RWPE2 (cell line): ENCODE results near the gene HPSE2.

Source experiments
- ATAC-seq: fragments of 200-7000 bp; cut with Tn5 transposase; 3 replicates; pipeline ENCODE4 v1.9.1; 2021; ENCODE audit warnings: low read depth
- DNase-seq: peaks from one replicate; pipeline ENCODE4 v3.0.0-alpha.2; 2020; ENCODE audit warnings: low spot score
- H3K27ac ChIP-seq: fragments of 450-650 bp; 2 replicates; pipeline ENCODE4 v1.5.1; 2017; ENCODE audit warnings: mild to moderate bottlenecking; ENCODE audit not compliant: poor library complexity, severe bottlenecking
- H3K27me3 ChIP-seq: fragments of 250-450 bp; sonication (Bioruptor Pico); 2 replicates; pipeline ENCODE4 v1.5.1; 2021; ENCODE audit warnings: mild to moderate bottlenecking, moderate library complexity; ENCODE audit not compliant: insufficient read depth, poor library complexity, severe bottlenecking
- H3K36me3 ChIP-seq: fragments of 250-450 bp; sonication (Bioruptor Pico); 2 replicates; pipeline ENCODE4 v1.5.1; 2020; ENCODE audit warnings: low read depth, mild to moderate bottlenecking, moderate library complexity
- H3K4me1 ChIP-seq: fragments of 250-450 bp; sonication (Bioruptor Pico); 2 replicates; pipeline ENCODE4 v1.5.1; 2021; ENCODE audit warnings: mild to moderate bottlenecking, moderate library complexity; ENCODE audit not compliant: insufficient read depth, poor library complexity, severe bottlenecking
- H3K4me3 ChIP-seq: fragments of 250-450 bp; sonication (Bioruptor Pico); 2 replicates; pipeline ENCODE4 v1.5.1; 2021; ENCODE audit warnings: mild to moderate bottlenecking, moderate library complexity; ENCODE audit not compliant: severe bottlenecking
- H3K9me3 ChIP-seq: fragments of 250-450 bp; sonication (Bioruptor Pico); 2 replicates; pipeline ENCODE4 v1.5.1; 2021; ENCODE audit warnings: mild to moderate bottlenecking, moderate library complexity; ENCODE audit not compliant: severe bottlenecking
- TF ChIP-seq, protein P1 (sequence below): fragments of 450-650 bp; IDR thresholded peaks from one replicate; pipeline ENCODE4 v1.5.1; 2017; ENCODE audit warnings: mild to moderate bottlenecking, moderate library complexity; ENCODE audit not compliant: poor library complexity, severe bottlenecking

HPSE2 gene

DNA sequence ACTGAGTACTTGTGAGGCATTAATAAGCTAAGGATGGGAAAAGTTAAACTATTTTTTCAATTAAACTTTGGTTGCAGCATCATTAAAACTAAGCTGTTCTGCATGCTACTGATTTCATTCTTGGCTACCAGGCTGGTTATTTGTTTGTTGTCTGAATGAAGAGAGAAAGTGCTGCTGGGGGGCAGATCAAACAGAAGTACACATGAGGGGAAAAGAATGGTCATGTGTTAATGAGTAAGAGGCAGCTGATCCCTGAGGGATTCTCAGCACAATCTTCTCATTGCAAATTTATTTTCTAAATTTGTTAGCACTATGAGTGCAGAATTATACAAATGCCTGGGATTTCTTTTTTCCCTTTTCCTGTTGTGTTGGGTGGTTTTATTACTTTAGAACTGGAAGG, 575.7 kb downstream of the HPSE2 start:
- no peaks in the 10 kb centered on the region for H3K36me3 ChIP-seq
- no peak for ATAC-seq

DNA sequence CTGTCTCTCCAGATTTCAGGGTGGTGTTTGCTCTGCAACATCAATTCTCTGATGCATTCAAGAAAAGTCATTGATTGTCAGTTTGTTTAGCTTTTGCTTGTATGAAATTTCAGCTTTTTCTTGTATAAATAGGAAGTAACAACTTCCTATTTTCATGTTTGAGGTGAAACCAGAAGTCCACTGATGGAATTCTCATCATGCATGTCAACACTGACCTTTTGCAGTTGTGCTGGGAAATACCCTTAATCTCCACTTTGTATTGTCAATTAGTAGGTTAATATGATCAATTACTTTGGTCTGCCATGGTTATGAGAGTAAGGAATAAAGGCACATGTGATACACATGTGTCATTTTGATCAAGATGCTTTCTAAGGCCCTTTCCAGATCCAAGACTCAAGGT, 580.2 kb downstream of the HPSE2 start:
- H3K27me3 ChIP-seq = no peaks in the 10 kb centered on the region
- no peak overlapping the region for H3K27ac ChIP-seq
- no peaks in the 10 kb centered on the region for H3K9me3 ChIP-seq
- H3K4me3 ChIP-seq = no peak overlapping the region
- DNase-seq (no peak), ATAC-seq (no peak)
- TF ChIP-seq, protein P1, sequence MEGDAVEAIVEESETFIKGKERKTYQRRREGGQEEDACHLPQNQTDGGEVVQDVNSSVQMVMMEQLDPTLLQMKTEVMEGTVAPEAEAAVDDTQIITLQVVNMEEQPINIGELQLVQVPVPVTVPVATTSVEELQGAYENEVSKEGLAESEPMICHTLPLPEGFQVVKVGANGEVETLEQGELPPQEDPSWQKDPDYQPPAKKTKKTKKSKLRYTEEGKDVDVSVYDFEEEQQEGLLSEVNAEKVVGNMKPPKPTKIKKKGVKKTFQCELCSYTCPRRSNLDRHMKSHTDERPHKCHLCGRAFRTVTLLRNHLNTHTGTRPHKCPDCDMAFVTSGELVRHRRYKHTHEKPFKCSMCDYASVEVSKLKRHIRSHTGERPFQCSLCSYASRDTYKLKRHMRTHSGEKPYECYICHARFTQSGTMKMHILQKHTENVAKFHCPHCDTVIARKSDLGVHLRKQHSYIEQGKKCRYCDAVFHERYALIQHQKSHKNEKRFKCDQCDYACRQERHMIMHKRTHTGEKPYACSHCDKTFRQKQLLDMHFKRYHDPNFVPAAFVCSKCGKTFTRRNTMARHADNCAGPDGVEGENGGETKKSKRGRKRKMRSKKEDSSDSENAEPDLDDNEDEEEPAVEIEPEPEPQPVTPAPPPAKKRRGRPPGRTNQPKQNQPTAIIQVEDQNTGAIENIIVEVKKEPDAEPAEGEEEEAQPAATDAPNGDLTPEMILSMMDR = no peak
- H3K36me3 ChIP-seq = no peaks in the 10 kb centered on the region
- H3K4me1 ChIP-seq = no peaks in the 10 kb centered on the region

More for the DNA sequence above, 575.7 kb downstream of the HPSE2 start:
- no peaks in the 10 kb centered on the region for H3K4me1 ChIP-seq
- H3K9me3 ChIP-seq = no peaks in the 10 kb centered on the region
- no peak overlapping the region for H3K27ac ChIP-seq
- H3K27me3 ChIP-seq = no peaks in the 10 kb centered on the region
- TF ChIP-seq, protein P1 = no peak
- DNase-seq = no peak
- H3K4me3 ChIP-seq = no peak overlapping the region

DNA sequence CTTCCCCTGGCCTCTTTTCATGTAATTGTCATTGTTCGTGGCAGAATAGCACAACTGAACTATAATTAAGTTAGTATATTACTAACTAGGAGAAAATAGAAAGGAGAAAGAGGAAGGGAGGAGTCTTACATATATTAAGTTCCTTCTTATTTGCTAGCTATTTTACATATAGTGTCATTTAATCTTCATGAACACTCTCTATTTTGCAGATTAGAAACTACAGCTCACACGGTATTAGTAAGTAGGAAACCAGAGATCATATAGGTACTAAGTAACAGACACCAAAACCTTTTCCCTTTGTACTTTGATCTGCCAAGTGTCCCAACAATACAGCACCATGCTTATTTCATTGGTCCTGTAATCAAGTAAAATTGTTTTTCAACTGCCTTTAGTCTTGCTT, 586.5 kb downstream of the HPSE2 start:
- DNase-seq = no peak
- H3K4me1 ChIP-seq = no peaks in the 10 kb centered on the region
- H3K27ac ChIP-seq = no peak overlapping the region
- peaks cover 3% of the 10 kb centered on the region for H3K27me3 ChIP-seq
- no peaks in the 10 kb centered on the region for H3K36me3 ChIP-seq
- no peak overlapping the region for H3K4me3 ChIP-seq
- ATAC-seq = no peak
- H3K9me3 ChIP-seq = no peaks in the 10 kb centered on the region
- TF ChIP-seq, protein P1 = no peak

DNA sequence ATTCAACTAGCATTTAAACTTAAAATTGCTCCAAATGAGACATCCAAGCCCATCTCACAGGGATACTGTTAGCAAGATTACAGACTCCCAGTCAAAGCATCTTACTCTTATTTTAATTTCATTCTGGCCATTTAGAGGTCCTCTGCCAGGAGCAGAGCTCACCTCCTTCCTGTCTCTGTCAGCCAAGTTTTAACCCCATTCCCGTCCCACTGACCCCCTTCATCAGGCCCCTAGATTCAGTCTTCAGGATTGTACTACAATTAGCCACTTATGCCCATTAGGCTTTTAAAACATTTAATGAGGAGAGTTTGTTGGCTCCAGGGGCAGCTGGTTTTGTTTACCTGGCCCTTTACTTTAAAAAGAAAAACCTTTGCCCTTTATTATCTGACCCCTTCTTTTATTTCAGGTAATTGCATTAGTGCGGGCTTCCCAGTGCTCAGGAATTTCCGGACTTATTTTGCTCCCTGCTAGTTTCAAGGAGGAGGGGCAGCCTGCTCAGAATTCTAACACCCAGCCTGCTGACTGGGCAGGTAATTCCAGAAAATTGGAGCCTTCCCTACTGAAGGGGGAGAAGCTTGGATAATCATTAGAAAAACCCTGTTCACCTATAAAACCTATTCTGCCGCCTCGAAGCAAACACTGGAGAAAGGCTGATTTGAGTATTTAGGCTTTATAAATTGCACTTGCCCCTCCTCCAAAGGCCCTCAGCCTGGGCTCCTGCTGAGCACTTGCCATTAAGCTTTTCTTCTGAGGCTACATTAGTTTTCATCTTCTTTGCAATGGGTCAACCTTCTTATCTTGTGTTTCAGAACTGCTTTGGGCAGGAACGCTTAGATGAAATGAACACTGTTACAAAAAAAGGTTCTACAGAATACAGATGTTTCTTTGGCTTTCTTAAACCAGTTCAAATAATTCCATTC, 588.4 kb downstream of the HPSE2 start:
- Histone ChIP-seq H3K27ac (no peak overlapping the region), H3K9me3 (no peaks in the 10 kb centered on the region), H3K27me3 (peaks cover 3% of the 10 kb centered on the region), H3K4me1 (no peaks in the 10 kb centered on the region), H3K4me3 (no peak overlapping the region), H3K36me3 (no peaks in the 10 kb centered on the region)
- DNase-seq = no peak
- TF ChIP-seq, protein P1 = no peak
- no peak for ATAC-seq

DNA sequence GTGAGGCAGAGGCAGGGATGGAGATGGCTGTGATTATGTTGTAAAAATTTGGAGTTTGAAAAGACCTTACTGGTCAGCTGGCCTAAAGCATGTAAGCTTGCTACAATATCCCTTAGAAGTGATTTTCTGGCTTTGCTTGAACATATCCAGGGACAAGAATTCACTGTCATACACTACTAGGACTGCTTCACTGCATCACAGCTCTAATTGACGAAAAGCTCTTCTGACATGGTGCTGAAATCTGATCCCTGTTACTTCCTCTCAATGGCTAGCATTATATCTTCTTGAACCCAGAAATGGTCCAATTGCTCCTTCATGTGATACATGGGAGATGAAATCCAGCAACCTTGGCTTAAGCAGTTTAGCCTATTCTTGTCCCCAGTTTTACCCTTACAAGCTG, 591.2 kb downstream of the HPSE2 start:
- ATAC-seq = no peak
- TF ChIP-seq, protein P1 = no peak
- no peaks in the 10 kb centered on the region for H3K4me1 ChIP-seq
- H3K4me3 ChIP-seq = no peak overlapping the region
- no peaks in the 10 kb centered on the region for H3K36me3 ChIP-seq
- H3K27ac ChIP-seq = no peak overlapping the region
- H3K9me3 ChIP-seq = no peaks in the 10 kb centered on the region
- H3K27me3 ChIP-seq = peaks cover 3% of the 10 kb centered on the region
- no peak for DNase-seq
